Measurements from ENCODE around the gene PUM2.

The PUM2 gene

DNA sequence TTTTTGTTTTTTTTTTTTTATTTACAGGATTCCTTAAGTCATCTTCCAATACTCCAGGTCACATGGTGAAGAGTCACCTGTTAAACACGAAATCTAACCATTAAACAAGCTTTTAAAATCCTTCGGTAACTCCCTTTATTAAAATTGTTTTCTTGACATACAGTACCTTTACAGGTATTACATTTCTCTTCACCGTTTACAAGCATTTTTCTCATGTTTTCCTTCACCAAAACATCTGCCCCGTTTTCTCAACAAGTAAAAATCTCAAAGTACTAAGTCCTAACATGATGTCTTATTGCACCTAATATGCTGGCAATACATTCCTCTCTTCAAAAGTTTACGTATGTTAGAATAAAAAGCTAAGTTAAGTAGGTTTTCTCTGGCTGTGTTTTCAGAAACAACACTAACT is 1.1 kb downstream of the PUM2 start:
- peak overlapping the region; percentile 92; the same call in 1 of the 2 replicates for H3K27ac ChIP-seq
- no peak for DNase-seq (ENCODE audit: low spot score)
- TF ChIP-seq, protein P1, sequence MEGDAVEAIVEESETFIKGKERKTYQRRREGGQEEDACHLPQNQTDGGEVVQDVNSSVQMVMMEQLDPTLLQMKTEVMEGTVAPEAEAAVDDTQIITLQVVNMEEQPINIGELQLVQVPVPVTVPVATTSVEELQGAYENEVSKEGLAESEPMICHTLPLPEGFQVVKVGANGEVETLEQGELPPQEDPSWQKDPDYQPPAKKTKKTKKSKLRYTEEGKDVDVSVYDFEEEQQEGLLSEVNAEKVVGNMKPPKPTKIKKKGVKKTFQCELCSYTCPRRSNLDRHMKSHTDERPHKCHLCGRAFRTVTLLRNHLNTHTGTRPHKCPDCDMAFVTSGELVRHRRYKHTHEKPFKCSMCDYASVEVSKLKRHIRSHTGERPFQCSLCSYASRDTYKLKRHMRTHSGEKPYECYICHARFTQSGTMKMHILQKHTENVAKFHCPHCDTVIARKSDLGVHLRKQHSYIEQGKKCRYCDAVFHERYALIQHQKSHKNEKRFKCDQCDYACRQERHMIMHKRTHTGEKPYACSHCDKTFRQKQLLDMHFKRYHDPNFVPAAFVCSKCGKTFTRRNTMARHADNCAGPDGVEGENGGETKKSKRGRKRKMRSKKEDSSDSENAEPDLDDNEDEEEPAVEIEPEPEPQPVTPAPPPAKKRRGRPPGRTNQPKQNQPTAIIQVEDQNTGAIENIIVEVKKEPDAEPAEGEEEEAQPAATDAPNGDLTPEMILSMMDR (conservative IDR thresholded peaks at IDR 0.05; ENCODE audit: low read depth): no peak
- ChIA-PET CTCF (interaction anchor here (1.2 to 1.5 kb wide), 2 partner anchors 23 to 24 kb away, joined by 3 read pairs; no protein-coding TSS in a partner anchor), POLR2A (ENCODE audit: low non-redundant PET) (no interaction called here)

DNA sequence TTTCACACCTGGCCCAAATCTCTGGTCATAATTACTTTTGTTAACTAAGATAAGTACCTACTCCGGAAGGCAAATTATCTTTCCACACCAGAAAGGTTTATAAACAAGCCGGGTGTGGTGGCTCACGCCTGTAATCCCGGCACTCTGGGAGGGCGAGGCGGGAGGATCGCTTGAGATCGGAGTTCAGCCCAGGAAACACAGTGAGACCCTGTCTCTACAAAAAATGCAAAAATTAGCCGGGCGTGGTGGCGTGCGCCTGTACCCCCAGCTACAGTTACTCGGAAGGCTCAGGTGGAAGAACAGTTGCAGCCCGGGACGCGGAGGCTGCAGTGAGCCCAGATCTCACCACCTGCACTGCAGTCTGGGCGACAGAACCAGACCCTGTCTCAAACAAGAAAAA is 2.1 kb downstream of the PUM2 start:
- peak overlapping the region; percentile 49 for H3K27ac ChIP-seq
- TF ChIP-seq, protein P1 (conservative IDR thresholded peaks at IDR 0.05; ENCODE audit: low read depth): no peak
- ChIA-PET POLR2A (ENCODE audit: low non-redundant PET) (no interaction called here), CTCF (no interaction called here)
- DNase-seq (ENCODE audit: low spot score): no peak

DNA sequence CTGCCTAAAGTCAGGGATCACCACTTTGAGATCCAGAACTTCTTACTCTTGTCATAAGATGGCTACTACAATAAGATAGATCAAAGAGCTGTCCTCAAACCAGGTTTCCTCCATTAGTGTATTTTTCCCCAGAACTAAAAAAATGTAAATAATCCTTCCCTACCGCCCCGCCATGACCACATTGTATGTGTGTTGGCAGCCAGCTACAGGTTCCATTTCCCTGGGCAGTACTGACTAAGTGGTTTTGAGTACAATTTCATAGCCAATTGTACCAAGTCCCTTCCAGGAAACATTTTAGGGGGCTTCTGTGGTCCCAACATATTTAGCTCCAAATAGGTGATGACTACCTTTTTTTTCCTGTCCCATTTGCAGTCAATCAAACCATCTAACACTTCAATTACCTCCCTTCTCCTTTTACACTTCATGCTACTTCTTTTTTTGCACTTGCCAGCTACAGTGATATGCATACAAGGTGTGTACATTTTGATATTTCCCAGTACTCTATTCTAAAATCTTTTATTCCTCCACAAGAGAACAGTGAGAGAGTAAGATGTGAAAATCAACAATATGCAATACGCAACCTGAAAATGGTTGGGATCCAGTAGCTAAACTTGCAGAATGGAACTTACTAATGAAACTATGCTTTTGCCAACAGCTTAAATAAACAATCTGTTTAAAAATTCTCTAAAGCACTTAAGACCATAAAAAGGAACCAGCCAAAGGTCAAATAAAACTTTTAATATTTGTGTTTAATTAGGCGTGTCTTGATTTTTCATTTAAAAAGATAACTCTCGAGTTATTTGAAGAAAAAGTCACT is 3.9 kb downstream of the PUM2 start:
- DNase-seq (ENCODE audit: low spot score): no peak
- no peak overlapping the region for H3K27ac ChIP-seq
- ChIA-PET POLR2A (ENCODE audit: low non-redundant PET) (no interaction called here), CTCF (interaction anchor here (0.6 to 0.8 kb wide), 2 partner anchors 26 to 140 kb away, joined by 4 read pairs; no protein-coding TSS in a partner anchor)
- TF ChIP-seq, protein P1 (conservative IDR thresholded peaks at IDR 0.05; ENCODE audit: low read depth): no peak

DNA sequence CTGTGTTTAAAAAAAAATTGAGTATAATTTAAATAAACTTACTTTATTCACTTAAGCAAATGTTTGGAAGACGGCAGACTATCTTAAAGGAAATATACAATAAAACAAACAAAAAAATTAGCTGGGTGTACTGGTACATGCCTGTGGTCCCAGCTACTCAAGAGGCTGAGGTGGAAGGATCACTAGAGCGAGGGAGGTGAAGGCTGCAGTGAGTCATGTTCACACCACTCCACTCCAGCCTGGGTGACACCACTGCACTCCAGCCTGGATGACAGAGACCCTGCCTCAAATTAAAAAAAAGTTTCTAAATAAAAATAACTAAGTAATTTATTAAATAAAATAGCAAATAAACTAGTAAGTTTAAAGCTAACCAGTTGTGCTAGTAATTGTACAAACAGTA is 7.5 kb downstream of the PUM2 start:
- no peak for DNase-seq (ENCODE audit: low spot score)
- CTCF ChIA-PET: interaction anchor here (1.0 to 1.3 kb wide), 3 partner anchors 11 to 308 kb away, joined by 3 read pairs; partner anchors contain the start of gene HS1BP3
- H3K27ac ChIP-seq: no peak overlapping the region; the same call in 1 of the 2 replicates
- TF ChIP-seq, protein P1 (conservative IDR thresholded peaks at IDR 0.05; ENCODE audit: low read depth): no peak
- POLR2A ChIA-PET (ENCODE audit: low non-redundant PET): no interaction called here

DNA sequence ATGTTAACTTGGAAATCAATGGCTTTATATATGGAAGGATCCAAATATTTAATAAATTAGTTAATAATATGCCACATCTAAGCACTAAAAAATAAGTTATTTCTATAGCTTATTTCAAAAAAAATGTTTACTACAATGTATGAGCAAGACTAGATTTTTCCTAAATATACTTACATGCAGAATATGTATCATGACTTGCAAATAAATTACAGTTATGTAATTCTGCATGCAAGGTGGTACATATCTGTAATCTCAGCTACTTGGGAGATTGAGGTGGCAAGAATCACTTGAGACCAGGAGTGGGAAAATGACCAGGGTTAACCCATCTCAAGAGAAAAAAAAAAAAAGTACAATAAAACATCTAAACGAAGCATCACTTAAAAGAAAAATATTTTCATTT is 11.6 kb downstream of the PUM2 start:
- no peak overlapping the region for H3K27ac ChIP-seq
- CTCF ChIA-PET: no interaction called here
- DNase-seq (ENCODE audit: low spot score): no peak
- TF ChIP-seq, protein P1 (conservative IDR thresholded peaks at IDR 0.05; ENCODE audit: low read depth): no peak
- POLR2A ChIA-PET (ENCODE audit: low non-redundant PET): no interaction called here

DNA sequence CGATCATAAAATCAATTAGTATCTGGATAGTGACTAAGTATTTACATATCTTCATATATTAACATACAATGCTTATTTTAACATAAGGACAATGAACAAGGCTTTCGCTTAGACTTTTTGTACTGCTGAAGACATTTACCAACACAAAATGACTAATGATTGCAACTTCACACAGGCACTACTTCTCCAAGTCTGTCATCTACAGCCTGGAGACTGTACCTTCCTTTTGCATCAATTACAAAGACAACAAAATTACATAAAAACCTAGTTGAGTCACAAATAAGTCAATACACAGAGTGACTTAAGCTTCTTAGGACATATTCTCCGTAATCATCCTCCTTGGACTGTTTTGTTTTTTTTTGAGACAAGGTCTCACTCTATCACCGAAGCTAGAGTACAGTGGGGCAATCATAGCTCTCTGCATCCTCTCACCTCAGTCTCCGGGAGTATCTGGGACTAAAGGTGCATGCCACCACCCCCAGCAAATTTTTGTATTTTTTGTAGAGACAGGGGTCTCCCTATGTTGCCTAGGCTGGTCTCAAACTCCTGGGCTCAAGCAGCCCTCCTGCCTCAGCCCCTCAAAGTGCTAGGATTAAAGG is 15.9 kb downstream of the PUM2 start:
- TF ChIP-seq, protein P1 (conservative IDR thresholded peaks at IDR 0.05; ENCODE audit: low read depth): no peak
- DNase-seq (ENCODE audit: low spot score): no peak
- POLR2A ChIA-PET (ENCODE audit: low non-redundant PET): no interaction called here
- CTCF ChIA-PET: interaction anchor here (0.6 to 0.7 kb wide), 2 partner anchors 300 to 322 kb away, joined by 4 read pairs; no protein-coding TSS in a partner anchor
- no peak overlapping the region for H3K27ac ChIP-seq
